Nephron progenitor cell (in vitro differentiated cells): ENCODE results near the gene HSPH1.

Experiments used
- DNase-seq: peaks from one replicate; pipeline ENCODE4 v3.0.0; 2021
- H3K27ac Mint-ChIP-seq: 2 replicates; pipeline ENCODE4 v1.8.0; 2021; ENCODE audit warnings: mild to moderate bottlenecking, moderate library complexity, mixed read lengths
- H3K27me3 Mint-ChIP-seq: 2 replicates; pipeline ENCODE4 v1.8.0; 2021; ENCODE audit warnings: mild to moderate bottlenecking, low read depth, mixed read lengths; ENCODE audit not compliant: poor library complexity
- H3K36me3 Mint-ChIP-seq: 2 replicates; pipeline ENCODE4 v1.8.0; 2021; ENCODE audit warnings: low read depth, mixed read lengths
- H3K4me1 Mint-ChIP-seq: 2 replicates; pipeline ENCODE4 v1.8.0; 2021; ENCODE audit warnings: mixed read lengths
- H3K4me3 Mint-ChIP-seq: 2 replicates; pipeline ENCODE4 v1.8.0; 2021; ENCODE audit warnings: mild to moderate bottlenecking, moderate library complexity, mixed read lengths
- H3K9me3 Mint-ChIP-seq: 2 replicates; pipeline ENCODE4 v1.8.0; 2021; ENCODE audit warnings: mild to moderate bottlenecking, moderate library complexity, mixed read lengths
- CTCF ChIP-seq: fragments of 200-600 bp; sonication (generic); IDR thresholded peaks from 2 replicates; pipeline ENCODE4 v1.5.0; 2021; ENCODE audit warnings: antibody characterized with exemption

HSPH1 gene

GRCh38 chr13:31174018-31174417, 12.3 kb upstream of the HSPH1 start:
- H3K27ac Mint-ChIP-seq: no peak overlapping the region
- TF ChIP-seq CTCF: no peak
- peaks cover 7% of the 10 kb centered on the region for H3K27me3 Mint-ChIP-seq
- peaks cover 4% of the 10 kb centered on the region for H3K36me3 Mint-ChIP-seq
- H3K4me3 Mint-ChIP-seq: no peak overlapping the region
- H3K4me1 Mint-ChIP-seq: peaks cover 34% of the 10 kb centered on the region
- peaks cover 10% of the 10 kb centered on the region for H3K9me3 Mint-ChIP-seq
- no peak for DNase-seq

- no peak overlapping the region for H3K27ac Mint-ChIP-seq
- peaks cover 7% of the 10 kb centered on the region for H3K27me3 Mint-ChIP-seq
- no peak for TF ChIP-seq CTCF
- H3K4me3 Mint-ChIP-seq: no peak overlapping the region
- peaks cover 39% of the 10 kb centered on the region for H3K4me1 Mint-ChIP-seq
- DNase-seq: no peak
- peaks cover 4% of the 10 kb centered on the region for H3K36me3 Mint-ChIP-seq
- peaks cover 4% of the 10 kb centered on the region for H3K9me3 Mint-ChIP-seq
Observed at GRCh38 chr13:31172535-31172934, 10.8 kb upstream of the HSPH1 start.

- Mint-ChIP-seq H3K27me3 (peaks cover 4% of the 10 kb centered on the region), H3K36me3 (no peaks in the 10 kb centered on the region), H3K9me3 (no peaks in the 10 kb centered on the region), H3K4me1 (peaks cover 34% of the 10 kb centered on the region), H3K27ac (no peak overlapping the region), H3K4me3 (no peak overlapping the region)
- no peak for TF ChIP-seq CTCF
- no peak for DNase-seq
Observed at GRCh38 chr13:31172001-31172400, 10.3 kb upstream of the HSPH1 start.

- Mint-ChIP-seq H3K27ac (no peak overlapping the region), H3K4me3 (no peak overlapping the region), H3K4me1 (peaks cover 18% of the 10 kb centered on the region), H3K27me3 (no peaks in the 10 kb centered on the region), H3K9me3 (no peaks in the 10 kb centered on the region), H3K36me3 (no peaks in the 10 kb centered on the region)
- DNase-seq: no peak
- TF ChIP-seq CTCF: no peak
Observed at GRCh38 chr13:31168736-31169135, 7.0 kb upstream of the HSPH1 start.

- peaks cover 20% of the 10 kb centered on the region for H3K4me1 Mint-ChIP-seq
- H3K27me3 Mint-ChIP-seq: no peaks in the 10 kb centered on the region
- no peaks in the 10 kb centered on the region for H3K36me3 Mint-ChIP-seq
Observed at GRCh38 chr13:31168166-31168565, 6.5 kb upstream of the HSPH1 start.

More at GRCh38 chr13:31168166-31168565, 6.5 kb upstream of the HSPH1 start:
- H3K9me3 Mint-ChIP-seq: no peaks in the 10 kb centered on the region
- TF ChIP-seq CTCF: no peak
- no peak overlapping the region for H3K27ac Mint-ChIP-seq
- DNase-seq: no peak
- H3K4me3 Mint-ChIP-seq: no peak overlapping the region
